Measurements from ENCODE around the gene LSP1. TPM values are rescaled to one million over a fixed set of nuclear protein-coding genes. Genes with fewer than 3 reads are reported as not detected.

Gene LSP1
- total and polyA plus RNA-seq, 2 of the 8 experiments (the other 6 are each of a cell fraction or from before 2014, with no cell fraction given), result 0.03 TPM; not detected in 1

DNA sequence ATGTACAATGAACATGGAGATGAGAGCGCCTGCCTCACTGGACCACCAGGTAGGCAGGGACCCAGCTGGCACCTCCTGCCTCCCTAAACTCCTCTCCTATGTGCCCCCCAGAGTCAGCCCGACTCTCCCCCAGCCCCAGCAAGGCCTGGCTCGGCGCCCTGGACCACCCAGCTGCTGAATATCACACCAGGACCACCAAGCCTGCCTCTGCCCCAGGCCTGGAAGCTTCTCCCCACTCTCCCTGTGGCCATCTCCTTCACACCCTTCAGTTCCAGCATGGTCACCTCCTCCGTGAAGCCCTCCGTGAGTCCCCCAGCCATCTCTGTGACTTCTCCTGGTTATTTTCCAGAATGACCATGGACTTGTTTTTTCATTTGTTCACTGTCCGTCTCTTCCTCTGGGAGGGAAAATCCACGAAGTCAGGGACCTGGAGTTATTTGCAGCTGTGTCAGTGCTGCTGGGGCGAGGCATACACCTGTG lies 6.4 kb upstream of the LSP1 start (continued):
- no peak for TF ChIP-seq FOSL1 (IDR thresholded peaks at IDR 0.05; ENCODE audit: insufficient read depth, low read depth, low read length)
- TF ChIP-seq JUND (IDR thresholded peaks at IDR 0.05; ENCODE audit: low read length), result no peak
- TF ChIP-seq KDM1A (IDR thresholded peaks at IDR 0.05; ENCODE audit: borderline replicate concordance, low read length), result no peak
- TF ChIP-seq NRF1 (IDR thresholded peaks at IDR 0.05; ENCODE audit: low read depth, low read length), result no peak
- TF ChIP-seq, protein P1, sequence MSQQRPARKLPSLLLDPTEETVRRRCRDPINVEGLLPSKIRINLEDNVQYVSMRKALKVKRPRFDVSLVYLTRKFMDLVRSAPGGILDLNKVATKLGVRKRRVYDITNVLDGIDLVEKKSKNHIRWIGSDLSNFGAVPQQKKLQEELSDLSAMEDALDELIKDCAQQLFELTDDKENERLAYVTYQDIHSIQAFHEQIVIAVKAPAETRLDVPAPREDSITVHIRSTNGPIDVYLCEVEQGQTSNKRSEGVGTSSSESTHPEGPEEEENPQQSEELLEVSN (IDR thresholded peaks at IDR 0.05), result no peak
- TF ChIP-seq SP4 (IDR thresholded peaks at IDR 0.05; ENCODE audit: low read length), result no peak
- TF ChIP-seq BCL11A (IDR thresholded peaks at IDR 0.05; ENCODE audit: low read depth in 2 of 2, low read length in 2 of 2), result no peak
- no peak for TF ChIP-seq SUZ12 (IDR thresholded peaks at IDR 0.05; ENCODE audit: low read length)
- no peak for TF ChIP-seq HDAC2 (IDR thresholded peaks at IDR 0.05; ENCODE audit: borderline replicate concordance in 1 of 2, low read depth in 2 of 2, low read length in 2 of 2)

Data from H1 (cell line).